ENCODE measurements around the gene CTSK.
A peak's percentile ranks its signal among the peaks of the same experiment; 100 is the strongest.

The CTSK gene

GRCh38 chr1:150765296-150765976 is 42.6 kb downstream of the CTSK start, which contains the start of gene CTSS:
TSS of gene CTSS (minus strand) at chr1:150765778. CDS start at chr1:150764763, 1,015 bp downstream.
- TF ChIP-seq, protein P1, sequence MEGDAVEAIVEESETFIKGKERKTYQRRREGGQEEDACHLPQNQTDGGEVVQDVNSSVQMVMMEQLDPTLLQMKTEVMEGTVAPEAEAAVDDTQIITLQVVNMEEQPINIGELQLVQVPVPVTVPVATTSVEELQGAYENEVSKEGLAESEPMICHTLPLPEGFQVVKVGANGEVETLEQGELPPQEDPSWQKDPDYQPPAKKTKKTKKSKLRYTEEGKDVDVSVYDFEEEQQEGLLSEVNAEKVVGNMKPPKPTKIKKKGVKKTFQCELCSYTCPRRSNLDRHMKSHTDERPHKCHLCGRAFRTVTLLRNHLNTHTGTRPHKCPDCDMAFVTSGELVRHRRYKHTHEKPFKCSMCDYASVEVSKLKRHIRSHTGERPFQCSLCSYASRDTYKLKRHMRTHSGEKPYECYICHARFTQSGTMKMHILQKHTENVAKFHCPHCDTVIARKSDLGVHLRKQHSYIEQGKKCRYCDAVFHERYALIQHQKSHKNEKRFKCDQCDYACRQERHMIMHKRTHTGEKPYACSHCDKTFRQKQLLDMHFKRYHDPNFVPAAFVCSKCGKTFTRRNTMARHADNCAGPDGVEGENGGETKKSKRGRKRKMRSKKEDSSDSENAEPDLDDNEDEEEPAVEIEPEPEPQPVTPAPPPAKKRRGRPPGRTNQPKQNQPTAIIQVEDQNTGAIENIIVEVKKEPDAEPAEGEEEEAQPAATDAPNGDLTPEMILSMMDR (IDR thresholded peaks at IDR 0.05; ENCODE audit: extremely low read depth, missing control alignments), result no peak
- peak; percentile 76 for DNase-seq (ENCODE audit: low spot score)

- TF ChIP-seq, protein P1 (IDR thresholded peaks at IDR 0.05; ENCODE audit: extremely low read depth, missing control alignments), result no peak
- no peak for DNase-seq (ENCODE audit: low spot score)
Observed at GRCh38 chr1:150764617-150765101, 43.4 kb downstream of the CTSK start.

DNA sequence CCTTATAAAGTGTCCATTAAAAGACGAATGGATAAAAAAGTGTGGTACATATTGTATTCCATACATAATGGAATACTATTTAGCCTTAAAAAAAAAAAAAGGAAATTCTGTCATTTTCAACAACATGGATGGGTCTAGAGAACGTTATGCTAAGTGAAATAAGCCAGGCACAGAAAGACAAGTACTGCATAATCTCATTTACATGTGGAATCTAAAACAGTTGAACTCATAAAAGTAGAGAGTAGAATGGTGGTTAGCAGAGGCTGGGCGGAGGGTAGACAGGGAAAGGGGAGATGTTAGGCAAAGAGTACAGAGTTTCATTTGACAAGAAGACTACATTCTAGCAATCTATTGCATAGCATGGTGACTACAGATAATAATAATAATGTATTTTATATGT is 45.0 kb downstream of the CTSK start:
- TF ChIP-seq, protein P1 (IDR thresholded peaks at IDR 0.05; ENCODE audit: extremely low read depth, missing control alignments), result no peak
- DNase-seq (ENCODE audit: low spot score), result no peak

DNA sequence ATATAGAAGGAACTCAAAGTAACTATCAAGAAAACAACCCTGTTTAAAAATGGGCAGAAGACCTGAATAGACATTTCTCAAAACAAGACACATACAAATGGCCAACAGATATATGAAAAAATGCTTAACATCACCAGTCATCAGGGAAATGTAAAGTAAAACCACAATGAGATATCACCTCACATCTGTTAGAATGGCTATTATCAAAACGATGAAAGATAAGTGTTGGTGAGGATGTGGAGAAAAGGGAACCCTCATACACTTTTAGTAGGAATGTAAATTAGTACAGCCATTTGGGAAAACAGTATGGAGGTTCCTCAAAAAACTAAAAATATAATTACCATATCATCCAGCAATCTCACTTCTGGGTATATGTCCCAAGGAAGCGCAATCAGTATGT is 45.5 kb downstream of the CTSK start:
- TF ChIP-seq, protein P1 (IDR thresholded peaks at IDR 0.05; ENCODE audit: extremely low read depth, missing control alignments), result no peak

DNA sequence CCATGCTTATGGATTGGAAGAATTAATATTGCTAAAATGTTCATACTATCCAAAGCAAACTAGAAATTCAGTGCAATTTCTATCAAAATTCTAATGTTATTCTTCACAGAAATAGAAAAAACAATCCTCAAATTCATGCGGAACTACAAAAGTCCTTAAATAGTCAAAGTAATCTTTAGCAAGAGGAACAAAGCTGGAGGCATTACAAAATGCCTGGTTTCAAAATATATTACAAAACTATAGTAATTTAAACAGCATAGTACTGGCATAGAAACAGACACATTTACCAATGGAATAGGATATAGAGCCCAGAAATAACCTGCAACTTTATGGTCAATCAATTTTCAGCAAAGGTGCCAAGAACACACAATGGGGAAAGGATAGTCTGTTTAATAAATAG is 46.3 kb downstream of the CTSK start:
- DNase-seq (ENCODE audit: low spot score), result no peak
- TF ChIP-seq, protein P1 (IDR thresholded peaks at IDR 0.05; ENCODE audit: extremely low read depth, missing control alignments), result no peak

More for the DNA sequence above, 45.5 kb downstream of the CTSK start:
- no peak for DNase-seq (ENCODE audit: low spot score)

GRCh38 chr1:150760013-150760412 is 48.0 kb downstream of the CTSK start:
- no peak for DNase-seq (ENCODE audit: low spot score)
- TF ChIP-seq, protein P1 (IDR thresholded peaks at IDR 0.05; ENCODE audit: extremely low read depth, missing control alignments), result no peak

GRCh38 chr1:150753416-150753815 is 54.6 kb downstream of the CTSK start:
- TF ChIP-seq, protein P1 (IDR thresholded peaks at IDR 0.05; ENCODE audit: extremely low read depth, missing control alignments), result no peak
- DNase-seq (ENCODE audit: low spot score), result no peak
